22Rv1 (cell line): ENCODE data around the gene LAMB2.

Experiments used
- ZFX ChIP-seq: fragments of 450-650 bp; IDR thresholded peaks from 2 replicates; pipeline ENCODE4 v1.6.1; 2017; ENCODE audit warnings: antibody characterized with exemption, borderline replicate concordance
- TF ChIP-seq, protein P1 (sequence below): fragments of 450-650 bp; IDR thresholded peaks from 2 replicates; pipeline ENCODE4 v1.5.1; 2017; ENCODE audit warnings: mild to moderate bottlenecking

DNA sequence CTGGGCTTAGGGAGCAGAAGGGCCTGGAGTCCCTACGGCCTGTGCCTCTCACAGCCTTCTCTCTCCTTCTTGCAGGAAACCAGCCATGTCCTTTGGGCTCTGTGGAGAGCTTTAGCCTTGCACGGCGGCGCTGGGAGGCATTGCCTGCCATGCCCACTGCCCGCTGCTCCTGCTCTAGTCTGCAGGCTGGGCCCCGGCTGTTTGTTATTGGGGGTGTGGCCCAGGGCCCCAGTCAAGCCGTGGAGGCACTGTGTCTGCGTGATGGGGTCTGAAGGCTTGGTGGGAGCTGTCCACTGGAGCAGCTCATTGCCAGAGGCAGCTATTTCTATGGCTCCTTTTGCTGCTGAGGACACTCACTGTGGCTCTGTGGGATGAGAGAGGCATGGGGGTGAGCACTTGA lies 42.7 kb upstream of the LAMB2 start:
- TF ChIP-seq, protein P1, sequence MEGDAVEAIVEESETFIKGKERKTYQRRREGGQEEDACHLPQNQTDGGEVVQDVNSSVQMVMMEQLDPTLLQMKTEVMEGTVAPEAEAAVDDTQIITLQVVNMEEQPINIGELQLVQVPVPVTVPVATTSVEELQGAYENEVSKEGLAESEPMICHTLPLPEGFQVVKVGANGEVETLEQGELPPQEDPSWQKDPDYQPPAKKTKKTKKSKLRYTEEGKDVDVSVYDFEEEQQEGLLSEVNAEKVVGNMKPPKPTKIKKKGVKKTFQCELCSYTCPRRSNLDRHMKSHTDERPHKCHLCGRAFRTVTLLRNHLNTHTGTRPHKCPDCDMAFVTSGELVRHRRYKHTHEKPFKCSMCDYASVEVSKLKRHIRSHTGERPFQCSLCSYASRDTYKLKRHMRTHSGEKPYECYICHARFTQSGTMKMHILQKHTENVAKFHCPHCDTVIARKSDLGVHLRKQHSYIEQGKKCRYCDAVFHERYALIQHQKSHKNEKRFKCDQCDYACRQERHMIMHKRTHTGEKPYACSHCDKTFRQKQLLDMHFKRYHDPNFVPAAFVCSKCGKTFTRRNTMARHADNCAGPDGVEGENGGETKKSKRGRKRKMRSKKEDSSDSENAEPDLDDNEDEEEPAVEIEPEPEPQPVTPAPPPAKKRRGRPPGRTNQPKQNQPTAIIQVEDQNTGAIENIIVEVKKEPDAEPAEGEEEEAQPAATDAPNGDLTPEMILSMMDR, result no peak
- no peak for TF ChIP-seq ZFX
